ENCODE data around the gene EPHA3.

- TF ChIP-seq CTCF (IDR thresholded peaks at IDR 0.05): no peak
- no peak for TF ChIP-seq POLR2A (IDR thresholded peaks at IDR 0.05)
Measured at GRCh38 chr3:89155811-89156210, 48.4 kb downstream of the EPHA3 start.
